Activated naive CD8-positive, alpha-beta T cell treated with anti-CD3 and anti-CD28 coated beads, Interleukin-2, amount 10 ng/mL, durations not matched to agents 7 days and 5 days (primary cell): ENCODE results near the gene NNMT. TPM values are rescaled to one million over a fixed set of nuclear protein-coding genes. Genes with fewer than 3 reads are reported as not detected.
A peak's percentile ranks its signal among the peaks of the same experiment; 100 is the strongest.

Experiments
- ATAC-seq: fragments of 150-1000 bp; cut with Tn5 transposase; one replicate; pipeline ENCODE4 v1.10.0; 2021; ENCODE audit warnings: low read depth, moderate library complexity
- POLR2A ChIA-PET: fragments of 350-600 bp; sonication (Branson Sonifier 250); formaldehyde crosslinking; loops from one replicate; lab custom pipeline; 2021; ENCODE audit warnings: antibody characterized with exemption; lab: Charles Lee
- DNase-seq: peaks from one replicate; pipeline ENCODE4 v3.0.0; 2021
- H3K27ac Mint-ChIP-seq: one replicate; pipeline ENCODE4 v1.8.0; 2022; ENCODE audit warnings: mild to moderate bottlenecking, mixed read lengths
- H3K27me3 Mint-ChIP-seq: one replicate; pipeline ENCODE4 v1.8.0; 2022; ENCODE audit warnings: mild to moderate bottlenecking, moderate library complexity, mixed read lengths
- H3K36me3 Mint-ChIP-seq: one replicate; pipeline ENCODE4 v1.8.0; 2021; ENCODE audit warnings: mild to moderate bottlenecking, mixed read lengths
- H3K4me1 Mint-ChIP-seq: one replicate; pipeline ENCODE4 v1.8.0; 2021; ENCODE audit warnings: mixed read lengths
- H3K4me3 Mint-ChIP-seq: one replicate; pipeline ENCODE4 v1.8.0; 2022; ENCODE audit warnings: mild to moderate bottlenecking, moderate library complexity, mixed read lengths
- H3K9me3 Mint-ChIP-seq: one replicate; pipeline ENCODE4 v1.8.0; 2021; ENCODE audit warnings: mixed read lengths
- total RNA-seq, 2 experiments: library from RNA; stranded (reverse); gene quantifications; one replicate each; pipeline ENCODE4 v1.2.3, GENCODE V29; 2021

The NNMT gene
- total RNA-seq, 2 experiments from 2014 or later = not detected

DNA sequence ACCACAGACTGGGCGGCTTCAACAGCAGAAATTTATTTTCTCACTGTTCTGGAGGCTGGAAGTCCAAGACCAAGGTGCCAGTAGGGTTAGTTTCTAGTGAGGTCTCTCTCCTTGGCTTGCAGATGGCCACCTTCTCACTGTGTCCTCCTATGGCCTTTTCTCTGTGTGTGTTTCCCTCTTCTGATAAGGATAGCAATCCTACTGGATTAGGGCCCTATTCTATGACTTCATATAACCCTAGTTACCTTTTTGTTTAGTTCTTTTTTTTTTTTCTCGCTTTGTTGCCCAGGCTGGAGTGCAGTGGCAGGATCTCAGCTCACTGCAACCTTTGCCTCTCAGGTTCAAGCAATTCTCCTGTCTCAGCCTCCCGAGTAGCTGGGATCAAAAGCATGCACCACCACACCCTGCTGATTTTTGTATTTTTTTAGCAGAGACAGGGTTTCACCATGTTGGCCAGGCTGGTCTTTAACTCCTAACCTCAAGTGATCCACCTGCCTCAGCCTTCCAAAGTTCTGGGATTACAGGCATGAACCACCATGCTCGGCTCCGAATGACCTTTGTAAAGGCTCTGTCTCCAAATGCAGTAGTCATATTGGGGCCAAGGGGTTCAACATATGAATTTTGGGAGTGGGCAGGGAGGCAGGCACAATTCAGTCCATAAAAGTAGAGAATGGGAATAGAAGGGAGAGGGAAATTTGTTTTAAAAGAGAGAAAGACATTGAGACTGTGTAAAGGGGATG is 25.5 kb upstream of the NNMT start:
- peaks cover 36% of the 10 kb centered on the region for H3K27me3 Mint-ChIP-seq
- H3K9me3 Mint-ChIP-seq = no peaks in the 10 kb centered on the region
- DNase-seq = no peak
- POLR2A ChIA-PET = no interaction called here
- H3K27ac Mint-ChIP-seq = no peak overlapping the region
- H3K4me1 Mint-ChIP-seq = no peaks in the 10 kb centered on the region
- no peaks in the 10 kb centered on the region for H3K36me3 Mint-ChIP-seq
- no peak overlapping the region for H3K4me3 Mint-ChIP-seq
- ATAC-seq = no peak

GRCh38 chr11:114271316-114271715 is 24.9 kb upstream of the NNMT start:
- no peaks in the 10 kb centered on the region for H3K36me3 Mint-ChIP-seq
- H3K27ac Mint-ChIP-seq = no peak overlapping the region
- POLR2A ChIA-PET = no interaction called here
- ATAC-seq (no peak), DNase-seq (no peak)
- H3K4me3 Mint-ChIP-seq = no peak overlapping the region
- no peaks in the 10 kb centered on the region for H3K4me1 Mint-ChIP-seq
- H3K27me3 Mint-ChIP-seq = peaks cover 32% of the 10 kb centered on the region
- H3K9me3 Mint-ChIP-seq = no peaks in the 10 kb centered on the region

- POLR2A ChIA-PET = no interaction called here
- Mint-ChIP-seq H3K36me3 (no peaks in the 10 kb centered on the region), H3K27me3 (peaks cover 32% of the 10 kb centered on the region), H3K9me3 (no peaks in the 10 kb centered on the region), H3K4me3 (no peak overlapping the region), H3K4me1 (no peaks in the 10 kb centered on the region), H3K27ac (no peak overlapping the region)
- ATAC-seq = no peak
- no peak for DNase-seq
Observed at GRCh38 chr11:114272311-114272710, 23.9 kb upstream of the NNMT start.

DNA sequence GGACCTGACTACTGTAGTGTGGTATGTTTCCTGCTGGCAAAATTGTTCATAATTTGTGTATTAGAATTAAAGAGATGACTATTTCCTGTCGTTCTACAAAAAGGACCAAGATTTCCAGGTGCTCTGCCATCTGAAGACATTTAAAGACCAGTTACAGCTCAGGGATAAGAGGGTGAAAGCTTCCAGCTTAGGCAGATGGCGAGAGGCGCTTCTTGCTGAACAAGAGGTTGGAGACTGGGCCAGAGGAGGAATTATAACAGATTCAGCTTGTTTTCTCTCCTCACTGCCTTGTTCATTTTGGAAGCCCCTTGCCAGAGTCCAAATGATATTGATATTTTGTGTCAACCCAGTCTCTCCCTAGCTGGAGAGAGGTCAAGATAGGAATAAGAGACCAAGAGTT is 23.1 kb upstream of the NNMT start:
- no peak overlapping the region for H3K4me3 Mint-ChIP-seq
- no peaks in the 10 kb centered on the region for H3K4me1 Mint-ChIP-seq
- H3K9me3 Mint-ChIP-seq = no peaks in the 10 kb centered on the region
- ATAC-seq = no peak
- POLR2A ChIA-PET = no interaction called here
- no peaks in the 10 kb centered on the region for H3K36me3 Mint-ChIP-seq
- H3K27me3 Mint-ChIP-seq = peaks cover 27% of the 10 kb centered on the region
- H3K27ac Mint-ChIP-seq = no peak overlapping the region
- DNase-seq = no peak

DNA sequence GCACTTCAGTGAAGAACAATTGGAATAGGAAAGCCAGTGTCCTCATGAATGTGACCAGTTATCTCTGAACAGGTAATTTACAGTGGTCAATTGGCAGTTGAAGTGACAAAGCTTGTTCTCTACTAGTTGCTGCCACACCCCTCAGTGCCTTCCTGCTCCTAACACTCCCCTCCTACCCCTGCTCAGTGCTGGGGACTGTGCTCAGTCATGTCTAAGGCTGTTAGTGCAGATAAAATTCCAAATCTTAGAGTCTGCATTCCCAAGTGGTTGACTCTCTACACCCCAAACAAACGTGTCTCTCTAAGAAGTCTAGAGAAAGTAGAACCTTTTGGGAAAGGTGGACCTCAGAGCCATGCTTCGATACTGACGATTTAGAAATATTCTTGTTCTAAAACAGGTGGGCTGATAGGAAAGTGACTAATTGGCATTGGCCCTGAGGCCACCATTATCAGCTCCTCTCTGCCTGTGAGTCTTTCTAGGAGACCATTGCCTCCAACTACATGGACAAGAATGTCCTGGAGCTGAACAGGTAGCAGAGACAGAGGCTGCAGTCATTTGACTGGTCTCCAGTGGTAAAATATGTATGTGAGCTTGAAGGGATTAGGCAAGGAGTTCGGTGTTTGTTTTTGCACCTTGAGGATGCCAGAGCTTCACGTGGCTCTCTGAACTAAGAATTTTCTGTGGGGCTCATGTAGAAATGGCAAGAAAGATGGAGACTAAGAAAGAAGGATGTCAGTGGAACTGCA is 22.1 kb upstream of the NNMT start:
- ATAC-seq (no peak), DNase-seq (no peak)
- Mint-ChIP-seq H3K36me3 (no peaks in the 10 kb centered on the region), H3K27ac (no peak overlapping the region), H3K9me3 (no peaks in the 10 kb centered on the region), H3K27me3 (peaks cover 27% of the 10 kb centered on the region), H3K4me1 (no peaks in the 10 kb centered on the region), H3K4me3 (no peak overlapping the region)
- POLR2A ChIA-PET = no interaction called here

DNA sequence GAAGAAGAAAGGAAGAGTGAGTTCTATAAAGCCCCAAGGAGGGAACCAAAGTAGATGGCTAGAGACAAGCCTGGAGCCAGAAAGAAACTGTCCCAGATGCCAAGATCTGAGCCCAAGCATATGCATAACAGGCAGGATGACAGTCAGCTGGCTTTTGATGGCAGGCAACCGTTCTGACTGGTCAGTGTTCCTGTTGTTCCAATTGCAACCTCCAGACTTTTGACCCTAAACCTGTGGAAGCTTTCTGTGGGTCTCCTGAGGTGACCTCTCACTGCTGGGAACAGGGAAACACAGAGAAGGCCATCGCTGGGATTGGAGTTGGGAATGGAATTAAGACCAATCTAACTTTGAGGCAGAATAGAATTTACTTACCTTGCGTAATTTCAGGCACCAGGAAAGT is 21.6 kb upstream of the NNMT start:
- no peaks in the 10 kb centered on the region for H3K9me3 Mint-ChIP-seq
- H3K4me3 Mint-ChIP-seq = no peak overlapping the region
- DNase-seq = no peak
- peaks cover 27% of the 10 kb centered on the region for H3K27me3 Mint-ChIP-seq
- H3K27ac Mint-ChIP-seq = no peak overlapping the region
- H3K4me1 Mint-ChIP-seq = no peaks in the 10 kb centered on the region
- no peaks in the 10 kb centered on the region for H3K36me3 Mint-ChIP-seq
- POLR2A ChIA-PET = no interaction called here
- ATAC-seq = no peak

- ATAC-seq (no peak), DNase-seq (no peak)
- Mint-ChIP-seq H3K4me3 (no peak overlapping the region), H3K4me1 (no peaks in the 10 kb centered on the region), H3K27ac (no peak overlapping the region), H3K36me3 (no peaks in the 10 kb centered on the region), H3K9me3 (no peaks in the 10 kb centered on the region), H3K27me3 (peaks cover 27% of the 10 kb centered on the region)
- POLR2A ChIA-PET = no interaction called here
Observed at GRCh38 chr11:114275280-114275679, 20.9 kb upstream of the NNMT start.

GRCh38 chr11:114276077-114276476 is 20.1 kb upstream of the NNMT start:
- POLR2A ChIA-PET = no interaction called here
- H3K36me3 Mint-ChIP-seq = no peaks in the 10 kb centered on the region
- DNase-seq = no peak
- peaks cover 21% of the 10 kb centered on the region for H3K27me3 Mint-ChIP-seq
- ATAC-seq = no peak
- H3K4me3 Mint-ChIP-seq = no peak overlapping the region
- no peaks in the 10 kb centered on the region for H3K4me1 Mint-ChIP-seq
- no peak overlapping the region for H3K27ac Mint-ChIP-seq
- no peaks in the 10 kb centered on the region for H3K9me3 Mint-ChIP-seq

DNA sequence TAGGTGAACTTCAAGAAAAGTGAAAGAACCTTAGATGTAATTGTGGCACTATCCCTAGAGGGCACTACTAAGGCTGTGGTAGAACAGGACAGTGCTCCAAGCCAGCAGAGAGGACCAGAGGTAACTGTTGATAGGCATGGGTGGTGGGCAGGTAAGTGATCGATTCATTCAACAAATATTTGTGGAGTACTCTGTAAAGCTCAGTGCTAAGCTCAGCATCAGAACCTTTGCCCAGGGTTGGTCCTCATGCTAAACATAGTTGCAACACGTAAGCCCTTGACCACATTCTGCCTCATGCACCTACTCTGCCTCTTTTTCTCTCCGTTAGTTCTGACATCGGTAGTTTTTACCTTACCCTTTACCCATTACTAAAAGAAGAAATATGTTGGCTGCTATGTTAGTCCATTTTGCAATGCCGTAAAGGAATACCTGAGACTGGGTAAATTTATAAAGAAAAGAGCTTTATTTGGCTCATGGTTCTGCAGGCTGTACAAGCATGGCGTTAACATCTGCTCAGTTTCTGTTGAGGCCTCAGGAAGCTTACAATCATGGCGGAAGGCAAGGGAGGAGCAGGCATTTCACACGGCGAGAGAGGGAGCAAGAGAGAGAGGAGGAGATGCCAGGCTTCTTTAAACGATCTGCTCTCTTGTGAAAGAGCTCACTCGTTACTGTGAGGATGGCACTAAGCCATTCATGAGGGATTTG is 18.4 kb upstream of the NNMT start:
- no peak for DNase-seq
- Mint-ChIP-seq H3K27me3 (peaks cover 11% of the 10 kb centered on the region), H3K9me3 (no peaks in the 10 kb centered on the region), H3K36me3 (no peaks in the 10 kb centered on the region), H3K4me1 (no peaks in the 10 kb centered on the region), H3K4me3 (no peak overlapping the region), H3K27ac (no peak overlapping the region)
- POLR2A ChIA-PET = no interaction called here
- no peak for ATAC-seq

GRCh38 chr11:114278342-114279065 is 17.7 kb upstream of the NNMT start:
- no peaks in the 10 kb centered on the region for H3K4me1 Mint-ChIP-seq
- H3K36me3 Mint-ChIP-seq = no peaks in the 10 kb centered on the region
- ATAC-seq (no peak), DNase-seq (no peak)
- H3K9me3 Mint-ChIP-seq = no peaks in the 10 kb centered on the region
- no peak overlapping the region for H3K4me3 Mint-ChIP-seq
- no peak overlapping the region for H3K27ac Mint-ChIP-seq
- H3K27me3 Mint-ChIP-seq = peaks cover 9% of the 10 kb centered on the region
- POLR2A ChIA-PET = no interaction called here

DNA sequence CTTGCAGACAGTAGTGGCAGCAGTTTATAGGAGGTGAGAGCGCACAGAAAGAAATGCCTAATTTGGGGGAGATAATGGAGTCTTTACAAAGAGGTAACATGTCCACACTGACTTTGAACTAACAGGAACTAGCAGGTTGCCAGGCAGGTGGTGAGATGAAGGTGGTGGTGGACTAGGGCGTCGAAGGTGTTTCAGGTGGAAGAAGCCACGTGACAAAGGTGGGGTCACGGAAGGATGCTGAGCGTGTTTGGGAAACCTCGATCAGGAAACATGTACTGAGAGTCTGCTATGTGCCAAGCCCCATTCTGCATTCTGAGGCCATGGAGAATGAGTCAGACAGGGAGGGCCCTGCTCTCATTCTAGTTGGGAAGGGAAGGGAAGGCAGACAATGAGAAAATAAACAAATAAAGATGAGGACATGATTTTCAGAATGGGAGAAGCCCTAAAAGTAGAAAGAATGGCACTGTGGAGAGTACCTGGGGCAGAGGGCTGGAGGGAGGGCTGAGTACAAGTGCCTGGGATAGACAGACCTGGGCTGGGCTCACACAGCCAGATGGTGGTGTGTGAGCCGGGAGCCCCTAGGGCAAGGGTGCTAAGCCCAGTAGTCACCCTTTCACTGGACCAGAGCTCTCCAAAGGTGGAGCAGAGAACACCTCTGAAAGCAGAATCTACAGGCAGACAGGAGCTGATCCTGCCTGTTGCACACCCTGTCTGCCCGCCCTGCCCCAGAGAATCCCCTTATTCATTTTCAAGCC is 16.2 kb upstream of the NNMT start:
- H3K36me3 Mint-ChIP-seq = no peaks in the 10 kb centered on the region
- H3K4me3 Mint-ChIP-seq = no peak overlapping the region
- no peaks in the 10 kb centered on the region for H3K9me3 Mint-ChIP-seq
- POLR2A ChIA-PET = no interaction called here
- no peak overlapping the region for H3K27ac Mint-ChIP-seq
- ATAC-seq = no peak
- H3K27me3 Mint-ChIP-seq = peaks cover 3% of the 10 kb centered on the region
- no peak for DNase-seq
- no peaks in the 10 kb centered on the region for H3K4me1 Mint-ChIP-seq

GRCh38 chr11:114280696-114281095 is 15.5 kb upstream of the NNMT start:
- POLR2A ChIA-PET = no interaction called here
- no peak overlapping the region for H3K4me3 Mint-ChIP-seq
- ATAC-seq (peak; percentile 39), DNase-seq (no peak)
- no peaks in the 10 kb centered on the region for H3K36me3 Mint-ChIP-seq
- no peak overlapping the region for H3K27ac Mint-ChIP-seq
- H3K9me3 Mint-ChIP-seq = no peaks in the 10 kb centered on the region
- no peaks in the 10 kb centered on the region for H3K27me3 Mint-ChIP-seq
- no peaks in the 10 kb centered on the region for H3K4me1 Mint-ChIP-seq
